Hypothalamus (tissue), 51 donors: ENCODE data around the gene CREB3L1.
"Not testable (repeated sequence)": the region's sequence is repeated elsewhere in the genome, so short reads cannot be mapped to it uniquely, and the experiment has no call there.

Source experiments
- DNase-seq, 51 donors: peaks; one replicate each; lab custom pipeline; 2025; lab: John Stamatoyannopoulos, UW

The CREB3L1 gene

GRCh38 chr11:46247659-46248058 is 29.8 kb upstream of the CREB3L1 start:
- peak in 1 of 51 donors; percentile 8 for DNase-seq

- no peak for DNase-seq
These were observed 29.0 kb upstream of the CREB3L1 start for GRCh38 chr11:46248289-46249102.

GRCh38 chr11:46249103-46249937 is 28.1 kb upstream of the CREB3L1 start:
- no peak for DNase-seq

GRCh38 chr11:46249938-46250744 is 27.3 kb upstream of the CREB3L1 start:
- DNase-seq, result no peak

- DNase-seq, result no peak
These were observed 26.8 kb upstream of the CREB3L1 start for GRCh38 chr11:46250745-46251052.

GRCh38 chr11:46251954-46252353 is 25.5 kb upstream of the CREB3L1 start:
- DNase-seq, result no peak

- no peak for DNase-seq
These were observed 25.0 kb upstream of the CREB3L1 start for GRCh38 chr11:46252373-46252914.

- DNase-seq, result no peak
These were observed 24.0 kb upstream of the CREB3L1 start for GRCh38 chr11:46253258-46254132.

GRCh38 chr11:46254133-46254491 is 23.4 kb upstream of the CREB3L1 start:
- DNase-seq, result no peak

GRCh38 chr11:46256540-46257001 is 20.9 kb upstream of the CREB3L1 start:
- no peak for DNase-seq

- DNase-seq, result not testable (repeated sequence)
These were observed 18.1 kb upstream of the CREB3L1 start for GRCh38 chr11:46259347-46259746.

- peak in 5 of 51 donors; percentile 9 to 30 (median 22) for DNase-seq
These were observed 17.4 kb upstream of the CREB3L1 start for GRCh38 chr11:46259971-46260560.

- DNase-seq, result no peak
These were observed 14.3 kb upstream of the CREB3L1 start for GRCh38 chr11:46263120-46263519.

- no peak for DNase-seq
These were observed 13.4 kb upstream of the CREB3L1 start for GRCh38 chr11:46264030-46264429.

- no peak for DNase-seq
These were observed 12.5 kb upstream of the CREB3L1 start for GRCh38 chr11:46264976-46265375.

GRCh38 chr11:46265764-46266163 is 11.7 kb upstream of the CREB3L1 start:
- DNase-seq, result no peak

GRCh38 chr11:46267930-46268329 is 9.5 kb upstream of the CREB3L1 start:
- DNase-seq, result no peak

- DNase-seq, result no peak
These were observed 6.8 kb upstream of the CREB3L1 start for GRCh38 chr11:46270684-46271083.

GRCh38 chr11:46271407-46271806 is 6.1 kb upstream of the CREB3L1 start:
- no peak for DNase-seq
